HG03103 (cell line): Measurements from ENCODE around the gene CRISPLD2.

Source experiments
- ATAC-seq: cut with Tn5 transposase; IDR thresholded peaks from one replicate; pipeline ENCODE4 v1.9.1; 2021; ENCODE audit warnings: low read depth; ENCODE audit not compliant: unreplicated experiment

CRISPLD2 gene

GRCh38 chr16:84839054-84839453 is 19.3 kb downstream of the CRISPLD2 start:
- no peak for ATAC-seq

- no peak for ATAC-seq
Observed at GRCh38 chr16:84839956-84840355, 20.2 kb downstream of the CRISPLD2 start.

DNA sequence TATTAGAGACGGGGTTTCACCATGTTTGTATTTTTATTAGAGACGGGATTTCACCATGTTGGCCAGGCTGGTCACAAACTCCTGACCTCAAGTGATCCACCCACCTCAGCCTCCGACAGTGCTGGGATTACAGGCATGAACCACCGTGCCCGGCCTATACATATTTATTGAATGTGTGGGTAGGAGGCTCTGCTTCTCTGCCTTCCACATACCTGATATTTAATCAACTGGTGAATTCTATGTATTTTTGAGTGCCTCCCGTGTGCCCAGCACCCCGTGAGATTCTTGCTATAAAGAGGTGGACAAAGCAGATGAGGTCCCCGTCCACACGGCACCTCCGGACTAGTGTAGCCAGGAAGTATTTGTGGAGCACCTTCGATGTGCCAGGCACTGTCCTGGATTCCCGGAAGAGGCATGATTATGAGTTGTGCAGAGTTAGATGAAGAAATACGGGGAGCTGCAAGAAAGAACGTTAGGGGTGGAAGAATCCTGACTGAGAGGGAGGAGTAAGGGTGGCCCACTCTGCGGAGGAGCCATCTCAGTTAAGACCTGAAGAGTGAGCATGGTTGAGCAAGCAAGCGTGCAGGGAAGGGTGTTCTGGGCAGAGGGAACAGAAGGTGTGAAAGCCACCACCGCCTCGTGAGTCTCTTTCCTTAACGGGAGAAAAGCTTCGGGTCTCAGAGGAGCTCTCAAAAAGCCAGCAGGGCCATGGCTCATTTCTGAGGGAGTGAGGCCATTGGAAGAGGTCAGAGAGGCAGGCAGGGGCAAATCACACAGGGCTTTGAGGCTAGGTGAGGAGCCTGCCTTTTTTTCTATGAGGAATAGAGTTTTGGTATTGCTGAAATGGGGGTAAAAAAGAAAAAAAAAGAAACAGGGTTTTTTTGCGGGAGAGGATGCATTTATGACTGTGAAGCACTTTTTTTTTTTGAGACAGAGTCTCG is 21.2 kb downstream of the CRISPLD2 start:
- no peak for ATAC-seq

GRCh38 chr16:84841787-84842300 is 22.1 kb downstream of the CRISPLD2 start:
- no peak for ATAC-seq

GRCh38 chr16:84842516-84843148 is 22.8 kb downstream of the CRISPLD2 start:
- ATAC-seq = no peak

DNA sequence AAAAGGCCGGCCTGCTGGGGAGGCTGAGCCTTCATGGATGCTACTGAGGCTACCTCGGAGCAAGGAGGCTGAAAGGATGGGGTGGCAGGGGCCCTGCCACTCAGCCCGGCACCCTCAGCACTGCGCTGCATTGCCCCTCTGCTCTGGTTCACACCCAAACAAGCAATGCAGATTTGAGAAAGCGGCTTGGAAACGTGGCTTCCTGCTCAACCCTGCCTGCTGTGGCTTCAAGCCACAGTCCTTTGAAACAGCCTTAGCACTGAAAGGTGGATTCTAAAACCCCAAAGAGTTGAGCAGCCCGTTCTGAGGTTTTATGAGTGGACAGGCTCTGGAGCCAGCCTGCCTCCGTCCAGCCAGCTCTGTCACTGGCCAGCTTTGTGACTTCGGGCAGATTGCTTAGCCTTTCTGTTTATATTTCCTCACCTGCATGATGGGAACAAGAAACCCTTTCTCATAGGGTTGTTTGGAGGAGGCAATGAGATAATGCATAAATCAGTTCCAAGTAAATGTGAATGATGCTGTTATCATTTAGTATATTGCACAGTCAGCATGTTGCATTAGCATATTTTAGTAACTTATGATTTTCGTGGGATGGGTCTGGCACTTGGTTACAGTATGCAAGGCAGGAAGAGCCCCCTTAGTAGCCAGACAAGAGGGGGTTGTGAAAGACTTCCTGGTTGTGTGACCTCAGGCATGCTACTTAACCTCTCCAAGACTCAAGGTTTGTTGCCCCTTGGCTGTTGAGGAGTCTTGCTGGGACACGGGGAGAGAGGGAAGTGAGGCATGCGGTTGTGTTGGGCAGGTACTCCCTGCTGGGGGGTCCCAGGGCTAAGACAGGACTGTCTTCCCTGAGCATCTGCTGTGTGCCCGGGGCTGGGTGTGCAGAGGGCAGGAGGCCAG is 23.6 kb downstream of the CRISPLD2 start:
- ATAC-seq = no peak

DNA sequence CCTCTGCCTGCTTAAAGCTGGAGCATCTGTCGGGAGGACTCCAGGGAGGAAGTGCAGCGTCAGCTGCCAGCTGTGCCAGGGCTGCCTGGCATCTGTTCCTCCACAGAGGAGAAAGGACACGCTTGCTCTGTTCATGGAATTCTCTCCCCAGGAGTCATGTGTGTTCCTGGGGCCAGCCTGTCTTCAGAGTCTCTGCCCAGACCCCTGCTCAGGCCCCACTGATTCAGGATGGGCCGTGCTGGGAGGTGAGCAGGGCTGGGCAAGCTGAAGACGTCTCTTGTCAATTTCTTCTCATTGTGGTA is 24.2 kb downstream of the CRISPLD2 start:
- no peak for ATAC-seq

GRCh38 chr16:84844559-84845495 is 25.0 kb downstream of the CRISPLD2 start:
- no peak for ATAC-seq

GRCh38 chr16:84845496-84846002 is 25.8 kb downstream of the CRISPLD2 start:
- ATAC-seq = no peak

DNA sequence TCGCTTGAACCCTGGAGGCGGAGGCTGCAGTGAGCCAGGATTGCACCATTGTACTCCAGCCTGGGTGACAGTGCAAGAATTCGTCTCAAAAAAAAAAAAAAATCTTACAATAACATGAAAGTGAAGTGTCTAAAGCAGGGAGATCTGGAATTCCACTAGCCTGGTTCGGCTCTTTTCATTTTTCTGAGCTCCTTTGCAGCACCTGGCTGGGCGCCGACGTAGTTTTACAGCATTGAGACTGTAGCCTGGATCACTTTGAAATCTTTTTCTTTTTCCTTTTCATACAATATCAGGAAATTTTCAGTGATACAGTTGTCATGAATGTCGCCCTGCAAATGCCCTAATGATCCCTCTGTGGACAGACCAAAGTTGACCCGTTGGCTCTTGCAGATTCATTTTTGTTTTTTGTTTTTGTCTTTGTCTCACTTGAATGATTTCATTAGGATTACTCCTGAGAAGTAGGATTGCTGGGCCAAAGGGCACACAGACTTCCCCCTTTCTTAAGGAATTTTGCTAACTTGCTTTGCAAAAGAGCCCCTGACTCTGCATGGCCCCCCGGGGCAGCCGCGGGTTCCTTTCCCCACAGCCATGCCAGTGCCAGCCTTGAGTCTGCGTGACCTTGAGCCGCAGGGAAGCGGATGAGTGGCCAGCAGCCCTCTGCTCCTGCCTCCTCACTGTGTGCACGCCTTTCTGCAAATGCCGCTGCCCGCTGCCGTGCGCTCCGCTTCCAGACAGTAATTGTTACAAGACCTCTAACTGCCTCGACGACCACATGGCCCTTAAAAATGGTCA is 28.0 kb downstream of the CRISPLD2 start:
- ATAC-seq = no peak

GRCh38 chr16:84848986-84849634 is 29.3 kb downstream of the CRISPLD2 start:
- ATAC-seq = no peak

- ATAC-seq = no peak
Observed at GRCh38 chr16:84849751-84850150, 30.0 kb downstream of the CRISPLD2 start.

DNA sequence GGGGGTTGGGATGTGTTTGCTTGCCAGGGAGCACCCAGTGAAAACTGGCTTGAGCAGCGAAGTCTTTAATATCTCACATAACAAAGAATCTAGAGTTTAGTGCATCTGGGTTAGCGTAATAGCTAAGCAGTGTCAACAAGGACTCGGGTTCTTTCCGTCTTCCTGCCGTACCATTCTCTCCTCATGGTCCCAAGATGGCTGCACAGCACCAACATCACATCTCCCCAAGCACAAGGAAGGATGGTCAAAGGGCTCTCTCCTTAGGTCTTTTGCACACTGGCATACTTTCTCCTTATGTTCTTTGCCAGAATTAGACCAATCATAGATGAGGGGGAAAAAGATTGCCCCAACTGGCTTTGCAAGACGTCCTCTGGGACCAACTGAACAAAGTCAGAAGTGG is 30.9 kb downstream of the CRISPLD2 start:
- ATAC-seq = no peak

- no peak for ATAC-seq
Observed at GRCh38 chr16:84851192-84852127, 31.7 kb downstream of the CRISPLD2 start.

DNA sequence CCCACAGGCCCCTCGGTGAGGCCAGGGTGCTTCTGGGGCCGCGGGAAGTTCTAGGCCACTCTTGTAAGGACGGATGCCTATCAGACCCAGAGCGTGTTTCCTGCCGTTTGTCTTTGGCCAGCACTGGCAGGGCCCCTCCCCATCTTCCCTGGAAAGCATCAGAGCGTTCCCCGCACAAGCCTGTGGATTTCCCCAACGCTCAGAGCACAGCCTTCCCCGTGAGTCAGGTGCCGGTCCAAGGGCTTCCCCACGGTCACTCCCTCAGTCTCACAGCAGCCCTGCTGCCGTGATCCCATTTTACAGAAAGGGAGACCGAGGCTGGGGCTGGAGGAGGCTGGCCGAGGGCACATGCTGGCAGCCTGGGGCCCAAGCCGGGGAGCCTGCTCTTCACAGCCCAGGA is 33.7 kb downstream of the CRISPLD2 start:
- ATAC-seq = no peak

- no peak for ATAC-seq
Observed at GRCh38 chr16:84854759-84855158, 35.0 kb downstream of the CRISPLD2 start.
